WTC11 (cell line): ENCODE data around the gene SNCAIP. TPM values are rescaled to one million over a fixed set of nuclear protein-coding genes. Genes with fewer than 3 reads are reported as not detected.

Experiments used
- ATAC-seq: fragments of 200-7000 bp; cut with Tn5 transposase; 2 replicates; pipeline ENCODE4 v1.10.0; 2021; ENCODE audit warnings: mild to moderate bottlenecking, moderate library complexity
- CTCF ChIA-PET: fragments of 300-600 bp; sonication (Branson Sonifier 250); formaldehyde crosslinking; loops from one replicate; lab custom pipeline; 2021; ENCODE audit warnings: antibody characterized with exemption; lab: Charles Lee
- POLR2A ChIA-PET: fragments of 350-600 bp; sonication (Branson Sonifier 250); formaldehyde crosslinking; loops from one replicate; lab custom pipeline; 2021; ENCODE audit warnings: antibody characterized with exemption; lab: Charles Lee
- DNase-seq: peaks from one replicate; pipeline ENCODE4 v3.0.0; 2021; ENCODE audit warnings: low spot score
- H3K27ac Mint-ChIP-seq: 2 replicates; pipeline ENCODE4 v1.8.0; 2021; ENCODE audit warnings: mixed read lengths
- H3K27me3 Mint-ChIP-seq: 2 replicates; pipeline ENCODE4 v1.8.0; 2021; ENCODE audit warnings: low read depth, mild to moderate bottlenecking, moderate library complexity, mixed read lengths
- H3K36me3 Mint-ChIP-seq: 2 replicates; pipeline ENCODE4 v1.8.0; 2021; ENCODE audit warnings: mixed read lengths
- H3K4me1 Mint-ChIP-seq: 2 replicates; pipeline ENCODE4 v1.8.0; 2022; ENCODE audit warnings: mixed read lengths
- H3K4me3 Mint-ChIP-seq: 2 replicates; pipeline ENCODE4 v1.8.0; 2021; ENCODE audit warnings: mild to moderate bottlenecking, moderate library complexity, mixed read lengths
- H3K9me3 Mint-ChIP-seq: 2 replicates; pipeline ENCODE4 v1.8.0; 2021; ENCODE audit warnings: mixed read lengths
- ESRRA ChIP-seq: sonication (generic); formaldehyde crosslinking; IDR thresholded peaks from 2 replicates; pipeline ENCODE4 v1.8.1; 2022; ENCODE audit warnings: mild to moderate bottlenecking, missing genetic modification reagents, borderline replicate concordance
- FOXP1 ChIP-seq: sonication (generic); formaldehyde crosslinking; IDR thresholded peaks from 2 replicates; pipeline ENCODE4 v1.8.0; 2022; ENCODE audit warnings: missing genetic modification reagents, mild to moderate bottlenecking, moderate library complexity, borderline replicate concordance
- GRHL2 ChIP-seq: fragments of 250-450 bp; sonication (Bioruptor Pico); IDR thresholded peaks from 2 replicates; pipeline ENCODE4 v1.8.0; 2022; ENCODE audit warnings: mild to moderate bottlenecking, moderate library complexity; ENCODE audit not compliant: insufficient replicate concordance, severe bottlenecking
- HMGA2 ChIP-seq: fragments of 250-450 bp; sonication (Bioruptor Pico); IDR thresholded peaks from 2 replicates; pipeline ENCODE4 v1.4.0; 2021; ENCODE audit warnings: mild to moderate bottlenecking, moderate library complexity
- JUN ChIP-seq: sonication (generic); formaldehyde crosslinking; IDR thresholded peaks from 2 replicates; pipeline ENCODE4 v1.8.0; 2023; ENCODE audit warnings: mild to moderate bottlenecking, missing genetic modification reagents
- KAT7 ChIP-seq: sonication (generic); formaldehyde crosslinking; IDR thresholded peaks from 2 replicates; pipeline ENCODE4 v1.8.1; 2023; ENCODE audit warnings: missing genetic modification reagents, mild to moderate bottlenecking, borderline replicate concordance
- NFATC4 ChIP-seq: fragments of 250-450 bp; sonication (Bioruptor Pico); IDR thresholded peaks from 2 replicates; pipeline ENCODE4 v1.9.0; 2021; ENCODE audit warnings: mild to moderate bottlenecking
- NR3C1 ChIP-seq: sonication (generic); formaldehyde crosslinking; conservative IDR thresholded peaks from 2 replicates; pipeline ENCODE4 v1.8.1; 2023; ENCODE audit warnings: low read depth, mild to moderate bottlenecking, missing genetic modification reagents
- OVOL2 ChIP-seq: fragments of 250-450 bp; sonication (Bioruptor Pico); IDR thresholded peaks from 2 replicates; pipeline ENCODE4 v1.9.0; 2021; ENCODE audit warnings: mild to moderate bottlenecking, borderline replicate concordance
- SMAD3 ChIP-seq: sonication (generic); formaldehyde crosslinking; IDR thresholded peaks from 2 replicates; pipeline ENCODE4 v1.8.0; 2022; ENCODE audit warnings: missing genetic modification reagents, mild to moderate bottlenecking, borderline replicate concordance
- TCF7 ChIP-seq: sonication (generic); formaldehyde crosslinking; IDR thresholded peaks from 2 replicates; pipeline ENCODE4 v1.8.0; 2022; ENCODE audit warnings: mild to moderate bottlenecking, low read depth, missing genetic modification reagents, moderate library complexity
- TP53 ChIP-seq: sonication (generic); formaldehyde crosslinking; IDR thresholded peaks from 2 replicates; pipeline ENCODE4 v1.8.1; 2023; ENCODE audit warnings: mild to moderate bottlenecking, missing genetic modification reagents
- ZNF263 ChIP-seq: sonication (generic); formaldehyde crosslinking; IDR thresholded peaks from 2 replicates; pipeline ENCODE4 v1.8.1; 2022; ENCODE audit warnings: low read depth, mild to moderate bottlenecking, moderate library complexity, missing genetic modification reagents
- ZNF317 ChIP-seq: sonication (generic); formaldehyde crosslinking; IDR thresholded peaks from 2 replicates; pipeline ENCODE4 v1.8.1; 2023; ENCODE audit warnings: low read depth, mild to moderate bottlenecking, moderate library complexity, missing genetic modification reagents, borderline replicate concordance
- ZNF671 ChIP-seq: fragments of 250-450 bp; sonication (Bioruptor Pico); IDR thresholded peaks from 2 replicates; pipeline ENCODE4 v1.8.0; 2021; ENCODE audit warnings: mild to moderate bottlenecking
- total RNA-seq: library from RNA; stranded (reverse); gene quantifications from 3 replicates; pipeline ENCODE4 v1.2.3, GENCODE V29; 2021
- TF ChIP-seq, protein P1 (sequence below): fragments of 250-450 bp; sonication (Bioruptor Pico); IDR thresholded peaks from 2 replicates; pipeline ENCODE4 v1.9.0; 2021; ENCODE audit warnings: mild to moderate bottlenecking
- TF ChIP-seq, protein P2 (sequence below): sonication (generic); formaldehyde crosslinking; IDR thresholded peaks from 2 replicates; pipeline ENCODE4 v1.8.1; 2022; ENCODE audit warnings: mild to moderate bottlenecking, moderate library complexity, missing genetic modification reagents
- TF ChIP-seq, protein P3 (sequence below): sonication (generic); formaldehyde crosslinking; IDR thresholded peaks from 2 replicates; pipeline ENCODE4 v1.8.1; 2023; ENCODE audit warnings: mild to moderate bottlenecking, missing genetic modification reagents, moderate library complexity
- TF ChIP-seq, protein P4 (sequence below): sonication (generic); formaldehyde crosslinking; IDR thresholded peaks from 2 replicates; pipeline ENCODE4 v1.8.1; 2022; ENCODE audit warnings: low read depth, mild to moderate bottlenecking, moderate library complexity, missing genetic modification reagents, borderline replicate concordance
- TF ChIP-seq, protein P5 (sequence below): sonication (generic); formaldehyde crosslinking; IDR thresholded peaks from 2 replicates; pipeline ENCODE4 v1.8.1; 2022; ENCODE audit warnings: missing genetic modification reagents, borderline replicate concordance
- TF ChIP-seq, protein P6 (sequence below): sonication (generic); formaldehyde crosslinking; IDR thresholded peaks from 2 replicates; pipeline ENCODE4 v1.8.1; 2023; ENCODE audit warnings: mild to moderate bottlenecking, moderate library complexity, missing genetic modification reagents
- TF ChIP-seq, protein P7 (sequence below): sonication (generic); formaldehyde crosslinking; IDR thresholded peaks from 2 replicates; pipeline ENCODE4 v1.8.1; 2022; ENCODE audit warnings: mild to moderate bottlenecking, missing genetic modification reagents, moderate library complexity, borderline replicate concordance

The SNCAIP gene
- total RNA-seq, 1 experiment from 2014 or later = 10.0 TPM

DNA sequence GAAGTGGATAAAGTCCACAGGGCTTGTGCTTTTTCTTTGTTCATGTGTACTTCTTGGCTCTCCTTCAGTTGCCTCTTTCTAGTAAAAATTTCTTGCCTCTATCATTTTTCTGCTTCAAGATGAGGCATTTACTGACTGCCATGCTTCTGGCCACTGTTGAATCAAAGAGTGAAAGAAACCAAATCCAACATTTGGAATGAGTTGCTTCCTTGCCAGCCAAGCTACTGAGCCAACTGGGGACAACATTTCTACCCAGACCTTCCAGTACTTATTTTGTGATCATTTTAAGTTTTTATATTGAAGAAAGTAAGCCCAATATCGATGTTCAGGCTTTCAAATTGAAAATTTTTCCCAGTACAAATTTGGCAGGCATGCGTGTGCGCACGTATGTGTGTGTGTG is 73.2 kb downstream of the SNCAIP start (continued):
- TF ChIP-seq, protein P1, sequence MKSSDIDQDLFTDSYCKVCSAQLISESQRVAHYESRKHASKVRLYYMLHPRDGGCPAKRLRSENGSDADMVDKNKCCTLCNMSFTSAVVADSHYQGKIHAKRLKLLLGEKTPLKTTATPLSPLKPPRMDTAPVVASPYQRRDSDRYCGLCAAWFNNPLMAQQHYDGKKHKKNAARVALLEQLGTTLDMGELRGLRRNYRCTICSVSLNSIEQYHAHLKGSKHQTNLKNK (CRISPR knock-in tag) = no peak
- TF ChIP-seq, protein P2, sequence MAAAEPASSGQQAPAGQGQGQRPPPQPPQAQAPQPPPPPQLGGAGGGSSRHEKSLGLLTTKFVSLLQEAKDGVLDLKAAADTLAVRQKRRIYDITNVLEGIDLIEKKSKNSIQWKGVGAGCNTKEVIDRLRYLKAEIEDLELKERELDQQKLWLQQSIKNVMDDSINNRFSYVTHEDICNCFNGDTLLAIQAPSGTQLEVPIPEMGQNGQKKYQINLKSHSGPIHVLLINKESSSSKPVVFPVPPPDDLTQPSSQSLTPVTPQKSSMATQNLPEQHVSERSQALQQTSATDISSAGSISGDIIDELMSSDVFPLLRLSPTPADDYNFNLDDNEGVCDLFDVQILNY = no peak
- TF ChIP-seq SMAD3 (no peak), HMGA2 (CRISPR knock-in tag) (no peak), FOXP1 (CRISPR knock-in tag) (no peak), NR3C1 (CRISPR knock-in tag) (no peak), OVOL2 (no peak), NFATC4 (CRISPR knock-in tag) (no peak), JUN (CRISPR knock-in tag) (no peak)

DNA sequence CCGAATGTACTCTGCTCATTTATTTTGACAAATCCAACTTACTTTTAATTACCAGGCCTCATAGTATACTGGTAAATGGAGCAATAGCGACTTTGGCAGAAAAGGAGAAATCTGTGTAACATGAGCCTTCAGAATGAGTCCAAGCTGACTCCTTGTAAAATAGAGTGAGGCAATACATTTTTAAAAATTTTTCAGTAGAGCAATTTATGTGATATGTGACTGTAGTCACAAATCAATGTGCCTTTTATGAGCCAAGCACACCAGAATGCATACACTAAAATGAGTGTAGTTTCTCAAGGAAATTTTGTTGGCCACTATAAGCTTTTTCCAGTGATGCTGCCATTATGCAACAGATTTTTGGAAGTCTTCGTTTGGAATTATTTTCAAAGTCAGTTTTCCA is 73.8 kb downstream of the SNCAIP start:
- H3K36me3 Mint-ChIP-seq = peaks cover 12% of the 10 kb centered on the region
- ChIA-PET POLR2A (no interaction called here), CTCF (no interaction called here)
- H3K27me3 Mint-ChIP-seq = no peaks in the 10 kb centered on the region; the same call in 1 of the 2 replicates
- H3K27ac Mint-ChIP-seq = no peak overlapping the region
- DNase-seq (no peak), ATAC-seq (no peak)
- TF ChIP-seq ZNF263 (CRISPR knock-in tag) (no peak), OVOL2 (no peak)
- TF ChIP-seq, protein P3, sequence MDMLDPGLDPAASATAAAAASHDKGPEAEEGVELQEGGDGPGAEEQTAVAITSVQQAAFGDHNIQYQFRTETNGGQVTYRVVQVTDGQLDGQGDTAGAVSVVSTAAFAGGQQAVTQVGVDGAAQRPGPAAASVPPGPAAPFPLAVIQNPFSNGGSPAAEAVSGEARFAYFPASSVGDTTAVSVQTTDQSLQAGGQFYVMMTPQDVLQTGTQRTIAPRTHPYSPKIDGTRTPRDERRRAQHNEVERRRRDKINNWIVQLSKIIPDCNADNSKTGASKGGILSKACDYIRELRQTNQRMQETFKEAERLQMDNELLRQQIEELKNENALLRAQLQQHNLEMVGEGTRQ (CRISPR knock-in tag) = no peak
- TF ChIP-seq, protein P4, sequence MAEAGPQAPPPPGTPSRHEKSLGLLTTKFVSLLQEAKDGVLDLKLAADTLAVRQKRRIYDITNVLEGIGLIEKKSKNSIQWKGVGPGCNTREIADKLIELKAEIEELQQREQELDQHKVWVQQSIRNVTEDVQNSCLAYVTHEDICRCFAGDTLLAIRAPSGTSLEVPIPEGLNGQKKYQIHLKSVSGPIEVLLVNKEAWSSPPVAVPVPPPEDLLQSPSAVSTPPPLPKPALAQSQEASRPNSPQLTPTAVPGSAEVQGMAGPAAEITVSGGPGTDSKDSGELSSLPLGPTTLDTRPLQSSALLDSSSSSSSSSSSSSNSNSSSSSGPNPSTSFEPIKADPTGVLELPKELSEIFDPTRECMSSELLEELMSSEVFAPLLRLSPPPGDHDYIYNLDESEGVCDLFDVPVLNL (CRISPR knock-in tag) = no peak
- H3K4me1 Mint-ChIP-seq = peaks cover 37% of the 10 kb centered on the region
- H3K9me3 Mint-ChIP-seq = peaks cover 15% of the 10 kb centered on the region
- no peak overlapping the region for H3K4me3 Mint-ChIP-seq

DNA sequence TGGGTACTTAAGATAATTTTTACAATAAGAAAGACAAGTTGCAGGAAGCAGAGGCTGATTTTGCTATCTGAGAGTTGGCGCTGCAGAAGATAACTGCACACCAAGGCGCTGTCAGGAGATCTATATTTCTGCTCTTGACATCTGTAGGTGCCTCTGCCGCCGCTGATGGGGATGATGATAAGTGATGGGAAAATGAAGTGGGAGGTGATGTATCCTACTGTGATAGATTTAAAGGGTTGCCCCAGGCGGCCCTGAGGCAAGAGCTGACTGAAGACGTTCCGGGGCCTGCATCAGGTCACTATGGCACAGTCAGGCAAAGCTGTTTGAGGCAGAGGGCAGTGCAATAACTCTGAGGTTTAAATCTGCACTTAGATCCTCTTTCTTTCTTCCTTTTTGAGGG is 78.1 kb downstream of the SNCAIP start:
- Mint-ChIP-seq H3K9me3 (no peaks in the 10 kb centered on the region), H3K27ac (no peak overlapping the region), H3K4me3 (no peak overlapping the region), H3K4me1 (peaks cover 13% of the 10 kb centered on the region; the same call in 1 of the 2 replicates), H3K27me3 (no peaks in the 10 kb centered on the region), H3K36me3 (no peaks in the 10 kb centered on the region)
- DNase-seq (no peak), ATAC-seq (peak; percentile 52)
- POLR2A ChIA-PET = no interaction called here
- TF ChIP-seq, protein P5, sequence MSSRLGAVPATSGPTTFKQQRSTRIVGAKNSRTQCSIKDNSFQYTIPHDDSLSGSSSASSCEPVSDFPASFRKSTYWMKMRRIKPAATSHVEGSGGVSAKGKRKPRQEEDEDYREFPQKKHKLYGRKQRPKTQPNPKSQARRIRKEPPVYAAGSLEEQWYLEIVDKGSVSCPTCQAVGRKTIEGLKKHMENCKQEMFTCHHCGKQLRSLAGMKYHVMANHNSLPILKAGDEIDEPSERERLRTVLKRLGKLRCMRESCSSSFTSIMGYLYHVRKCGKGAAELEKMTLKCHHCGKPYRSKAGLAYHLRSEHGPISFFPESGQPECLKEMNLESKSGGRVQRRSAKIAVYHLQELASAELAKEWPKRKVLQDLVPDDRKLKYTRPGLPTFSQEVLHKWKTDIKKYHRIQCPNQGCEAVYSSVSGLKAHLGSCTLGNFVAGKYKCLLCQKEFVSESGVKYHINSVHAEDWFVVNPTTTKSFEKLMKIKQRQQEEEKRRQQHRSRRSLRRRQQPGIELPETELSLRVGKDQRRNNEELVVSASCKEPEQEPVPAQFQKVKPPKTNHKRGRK (CRISPR knock-in tag) = no peak
- no peak for TF ChIP-seq ZNF671
- TF ChIP-seq, protein P6, sequence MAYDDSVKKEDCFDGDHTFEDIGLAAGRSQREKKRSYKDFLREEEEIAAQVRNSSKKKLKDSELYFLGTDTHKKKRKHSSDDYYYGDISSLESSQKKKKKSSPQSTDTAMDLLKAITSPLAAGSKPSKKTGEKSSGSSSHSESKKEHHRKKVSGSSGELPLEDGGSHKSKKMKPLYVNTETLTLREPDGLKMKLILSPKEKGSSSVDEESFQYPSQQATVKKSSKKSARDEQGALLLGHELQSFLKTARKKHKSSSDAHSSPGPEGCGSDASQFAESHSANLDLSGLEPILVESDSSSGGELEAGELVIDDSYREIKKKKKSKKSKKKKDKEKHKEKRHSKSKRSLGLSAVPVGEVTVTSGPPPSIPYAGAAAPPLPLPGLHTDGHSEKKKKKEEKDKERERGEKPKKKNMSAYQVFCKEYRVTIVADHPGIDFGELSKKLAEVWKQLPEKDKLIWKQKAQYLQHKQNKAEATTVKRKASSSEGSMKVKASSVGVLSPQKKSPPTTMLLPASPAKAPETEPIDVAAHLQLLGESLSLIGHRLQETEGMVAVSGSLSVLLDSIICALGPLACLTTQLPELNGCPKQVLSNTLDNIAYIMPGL = no peak
- no peak for TF ChIP-seq GRHL2
- no peak for TF ChIP-seq TCF7 (CRISPR knock-in tag)
- TF ChIP-seq TP53 = no peak
- no peak for TF ChIP-seq KAT7 (CRISPR knock-in tag)
- no peak for TF ChIP-seq ZNF317
- TF ChIP-seq ESRRA = no peak
- TF ChIP-seq, protein P2 = no peak
- TF ChIP-seq, protein P7, sequence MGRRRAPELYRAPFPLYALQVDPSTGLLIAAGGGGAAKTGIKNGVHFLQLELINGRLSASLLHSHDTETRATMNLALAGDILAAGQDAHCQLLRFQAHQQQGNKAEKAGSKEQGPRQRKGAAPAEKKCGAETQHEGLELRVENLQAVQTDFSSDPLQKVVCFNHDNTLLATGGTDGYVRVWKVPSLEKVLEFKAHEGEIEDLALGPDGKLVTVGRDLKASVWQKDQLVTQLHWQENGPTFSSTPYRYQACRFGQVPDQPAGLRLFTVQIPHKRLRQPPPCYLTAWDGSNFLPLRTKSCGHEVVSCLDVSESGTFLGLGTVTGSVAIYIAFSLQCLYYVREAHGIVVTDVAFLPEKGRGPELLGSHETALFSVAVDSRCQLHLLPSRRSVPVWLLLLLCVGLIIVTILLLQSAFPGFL (CRISPR knock-in tag) = no peak
- CTCF ChIA-PET = interaction anchor here (0.5 kb wide), 1 partner anchor 434 kb away, joined by 3 read pairs; no protein-coding TSS in a partner anchor
